Gastroesophageal sphincter (tissue), 3 donors: ENCODE results near the gene CLEC19A.

ENCODE experiments used
- EP300 ChIP-seq: sonication (generic); formaldehyde crosslinking; IDR thresholded peaks from one replicate; pipeline ENCODE4 v1.6.1; 2017; ENCODE audit warnings: antibody characterized with exemption, mild to moderate bottlenecking
- POLR2A ChIP-seq, 2 donors: fragments of 450-650 bp; IDR thresholded peaks; one replicate each; pipeline ENCODE4 v1.6.1; 2017; ENCODE audit warnings: antibody characterized with exemption in 2 of 2, mild to moderate bottlenecking in 2 of 2, moderate library complexity in 1 of 2
- POLR2AphosphoS5 ChIP-seq: sonication (generic); formaldehyde crosslinking; IDR thresholded peaks from one replicate; pipeline ENCODE4 v1.6.1; 2017; ENCODE audit warnings: antibody characterized with exemption
- TF ChIP-seq, protein P1 (sequence below), 4 experiments: fragments of 200-600 bp in 2 of 4; fragments of 450-650 bp in 2 of 4; sonication (generic) in 1 of 4; IDR thresholded peaks; one replicate each; pipeline ENCODE4 v1.5.1; 2017 to 2019; ENCODE audit warnings: antibody characterized with exemption in 4 of 4, mild to moderate bottlenecking in 2 of 4, moderate library complexity in 2 of 4

DNA sequence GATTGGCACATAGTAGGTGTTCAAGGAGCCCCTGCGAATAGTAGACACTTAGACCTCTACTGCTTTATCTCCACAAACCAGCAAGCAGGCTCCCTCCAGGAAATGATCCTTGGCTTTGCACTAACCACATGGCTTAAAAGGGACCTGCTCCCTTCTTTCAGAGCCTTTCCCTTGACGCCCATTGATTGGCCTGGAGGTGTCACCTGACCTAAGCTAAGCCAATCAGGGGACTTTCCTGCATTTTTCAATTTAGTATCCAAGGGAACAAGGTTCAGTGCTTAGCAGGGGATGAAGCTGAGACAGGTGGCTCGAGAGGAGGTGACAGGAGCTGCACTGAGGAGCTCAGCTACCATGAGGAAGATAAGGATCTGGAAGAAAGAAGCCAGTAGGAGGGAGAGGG lies 52.8 kb downstream of the CLEC19A start:
- TF ChIP-seq, protein P1, sequence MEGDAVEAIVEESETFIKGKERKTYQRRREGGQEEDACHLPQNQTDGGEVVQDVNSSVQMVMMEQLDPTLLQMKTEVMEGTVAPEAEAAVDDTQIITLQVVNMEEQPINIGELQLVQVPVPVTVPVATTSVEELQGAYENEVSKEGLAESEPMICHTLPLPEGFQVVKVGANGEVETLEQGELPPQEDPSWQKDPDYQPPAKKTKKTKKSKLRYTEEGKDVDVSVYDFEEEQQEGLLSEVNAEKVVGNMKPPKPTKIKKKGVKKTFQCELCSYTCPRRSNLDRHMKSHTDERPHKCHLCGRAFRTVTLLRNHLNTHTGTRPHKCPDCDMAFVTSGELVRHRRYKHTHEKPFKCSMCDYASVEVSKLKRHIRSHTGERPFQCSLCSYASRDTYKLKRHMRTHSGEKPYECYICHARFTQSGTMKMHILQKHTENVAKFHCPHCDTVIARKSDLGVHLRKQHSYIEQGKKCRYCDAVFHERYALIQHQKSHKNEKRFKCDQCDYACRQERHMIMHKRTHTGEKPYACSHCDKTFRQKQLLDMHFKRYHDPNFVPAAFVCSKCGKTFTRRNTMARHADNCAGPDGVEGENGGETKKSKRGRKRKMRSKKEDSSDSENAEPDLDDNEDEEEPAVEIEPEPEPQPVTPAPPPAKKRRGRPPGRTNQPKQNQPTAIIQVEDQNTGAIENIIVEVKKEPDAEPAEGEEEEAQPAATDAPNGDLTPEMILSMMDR (IDR thresholded peaks at IDR 0.05): no peak
- TF ChIP-seq EP300 (no peak), POLR2A (IDR thresholded peaks at IDR 0.05) (no peak), POLR2AphosphoS5 (no peak)
